Measurements from ENCODE around the gene MAP3K14.
"Not testable (repeated sequence)": the region's sequence is repeated elsewhere in the genome, so short reads cannot be mapped to it uniquely, and the experiment has no call there.

Gene MAP3K14

DNA sequence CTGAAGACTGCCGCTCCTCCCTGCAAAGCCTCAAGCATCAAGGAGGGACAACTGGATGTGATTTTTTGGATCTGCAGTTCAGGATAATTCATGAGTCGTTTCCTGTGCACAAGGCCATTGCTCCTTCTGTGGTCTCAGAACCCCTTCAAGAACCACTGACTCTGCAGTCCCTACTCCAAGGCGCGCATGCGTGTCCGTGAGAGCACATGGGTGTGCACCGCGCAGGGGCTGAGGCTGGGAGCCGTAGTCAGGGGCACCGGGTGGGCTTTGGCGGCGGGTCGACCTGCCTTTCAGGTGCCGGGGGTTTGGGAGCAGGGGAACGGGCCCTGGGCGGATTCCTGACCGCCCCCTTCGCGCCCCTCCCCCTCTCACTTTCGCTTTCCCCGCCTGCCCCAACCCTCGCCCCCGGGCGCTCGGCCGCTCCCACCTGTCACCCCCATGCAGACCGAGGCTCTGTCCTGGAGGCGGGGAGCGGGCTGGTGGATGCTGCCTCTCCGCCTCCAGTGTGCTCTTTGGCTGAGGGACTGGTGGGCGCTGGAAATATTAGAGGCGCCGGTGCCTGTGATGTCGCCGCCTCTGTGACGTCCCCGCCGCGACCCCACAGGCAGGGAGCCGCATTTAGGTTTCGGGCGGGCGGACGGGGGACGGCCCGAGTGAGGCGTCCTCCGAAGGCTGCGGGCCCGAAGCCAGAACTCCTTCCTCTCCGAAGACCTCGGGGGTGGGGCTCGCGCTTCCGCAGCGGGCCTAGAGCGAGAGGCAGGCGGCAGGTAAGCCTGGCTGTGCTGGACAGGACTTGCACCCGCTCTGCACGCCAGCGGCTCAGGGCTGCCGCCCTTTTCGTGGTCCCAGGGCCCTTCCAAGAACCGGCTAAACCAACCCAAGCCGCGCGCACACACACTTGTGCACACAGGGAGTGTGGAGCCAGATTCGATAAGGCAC is 55.0 kb downstream of the MAP3K14 start, which contains the start of gene SPATA32:
TSS of gene SPATA32 (minus strand) at position 518 of the 939 bp plus-strand sequence. CDS start at position 440, 78 bp downstream.
- peak; percentile 33 to 49 (median 38) for DNase-seq (ENCODE audit: low read depth in 2 of 3, low spot score in 1 of 3)

GRCh38 chr17:45260204-45260783 is 56.5 kb downstream of the MAP3K14 start:
- DNase-seq (ENCODE audit: low read depth in 2 of 3, low spot score in 1 of 3) = no peak

- no peak for DNase-seq (ENCODE audit: low read depth in 2 of 3, low spot score in 1 of 3)
Observed at GRCh38 chr17:45258981-45259380, 57.8 kb downstream of the MAP3K14 start.

- DNase-seq (ENCODE audit: low read depth in 2 of 3, low spot score in 1 of 3) = no peak
Observed at GRCh38 chr17:45257115-45257514, 59.7 kb downstream of the MAP3K14 start.

GRCh38 chr17:45256114-45256966 is 60.5 kb downstream of the MAP3K14 start:
- DNase-seq (ENCODE audit: low read depth in 2 of 3, low spot score in 1 of 3) = no peak

- no peak for DNase-seq (ENCODE audit: low read depth in 2 of 3, low spot score in 1 of 3)
Observed at GRCh38 chr17:45255358-45255757, 61.5 kb downstream of the MAP3K14 start.

DNA sequence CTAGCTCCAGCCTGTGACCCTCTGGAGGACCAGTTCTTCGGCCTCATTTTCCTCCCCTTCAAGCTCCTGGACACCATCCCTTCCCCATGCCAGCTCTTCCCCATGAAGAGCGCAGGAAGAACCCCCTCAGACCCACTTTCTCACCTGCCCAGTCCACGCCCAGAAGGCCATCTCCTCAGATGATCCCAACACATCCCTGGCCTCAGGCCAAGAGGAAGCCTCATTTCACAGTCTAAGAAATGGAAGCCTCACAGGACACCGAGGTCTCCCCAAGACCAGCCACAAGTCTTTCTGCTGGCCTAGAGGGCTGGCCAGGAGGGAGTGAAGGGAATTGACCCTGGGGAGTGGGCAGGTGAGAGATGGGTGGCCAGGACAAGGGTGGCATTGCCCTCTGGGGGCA is 62.9 kb downstream of the MAP3K14 start:
- no peak for DNase-seq (ENCODE audit: low read depth in 2 of 3, low spot score in 1 of 3)

GRCh38 chr17:45253237-45253636 is 63.6 kb downstream of the MAP3K14 start:
- not testable (repeated sequence) for DNase-seq (ENCODE audit: low read depth in 2 of 3, low spot score in 1 of 3)

DNA sequence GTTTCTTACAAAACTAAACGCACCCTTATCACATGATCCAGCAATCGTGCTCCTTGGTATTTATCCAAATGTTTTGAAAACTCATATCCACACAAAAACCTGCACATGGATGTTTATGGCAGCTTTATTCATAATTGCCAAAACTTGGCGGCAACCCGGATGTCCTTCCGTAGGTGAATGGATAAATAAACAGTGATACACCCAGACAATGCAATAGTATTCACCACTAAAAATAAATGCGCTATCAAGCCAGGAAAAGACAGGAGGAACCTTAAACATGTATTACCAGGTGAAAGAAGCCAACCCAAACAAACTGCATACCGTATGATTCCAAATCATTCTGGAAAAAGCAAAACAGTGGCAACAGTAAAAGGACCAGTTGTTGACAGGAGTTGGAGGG is 64.9 kb downstream of the MAP3K14 start:
- DNase-seq (ENCODE audit: low read depth in 2 of 3, low spot score in 1 of 3) = no peak

DNA sequence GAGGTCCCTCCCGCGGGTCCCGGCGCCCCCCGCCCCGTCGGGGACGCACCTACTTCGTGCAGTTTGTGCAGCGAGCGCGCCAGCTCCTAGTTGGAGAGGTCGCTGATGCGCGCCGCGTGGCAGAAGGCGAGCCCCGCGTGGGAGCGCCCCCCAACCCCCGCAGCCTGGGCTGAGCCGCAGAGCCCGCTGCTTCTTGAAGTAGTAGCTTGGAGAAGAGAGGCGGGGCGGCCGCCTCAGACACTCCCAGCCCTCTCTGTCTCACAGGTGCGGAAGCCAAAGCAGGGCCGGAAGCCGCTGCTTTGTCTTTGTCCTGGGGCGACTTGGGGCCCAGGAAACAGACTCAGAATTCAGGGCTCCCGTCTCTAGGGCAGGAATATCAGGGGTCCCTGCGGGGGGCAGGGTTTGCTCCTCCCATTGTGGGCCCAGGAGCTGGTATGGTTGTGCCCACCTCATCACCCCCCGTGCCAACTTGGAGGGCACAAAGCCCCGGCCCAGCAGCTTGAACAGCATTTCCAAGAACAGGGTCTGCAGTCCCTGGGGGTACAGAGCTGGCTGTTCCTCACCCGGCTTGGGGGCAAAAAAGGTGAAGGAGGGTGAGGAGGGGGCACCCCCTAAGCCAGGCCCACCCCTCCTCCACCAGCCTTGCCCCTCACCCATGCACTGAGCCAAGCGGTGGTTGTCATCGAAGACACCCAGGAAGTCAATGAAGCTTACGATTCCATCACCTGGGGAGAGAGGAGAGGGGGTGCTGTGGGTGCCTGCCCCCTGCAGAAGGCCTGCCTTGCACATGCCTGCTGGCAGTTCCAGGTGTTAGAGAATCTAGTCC is 68.5 kb downstream of the MAP3K14 start:
- peak in 1 of 3 donors; percentile 58 for DNase-seq (ENCODE audit: low read depth in 2 of 3, low spot score in 1 of 3)

DNA sequence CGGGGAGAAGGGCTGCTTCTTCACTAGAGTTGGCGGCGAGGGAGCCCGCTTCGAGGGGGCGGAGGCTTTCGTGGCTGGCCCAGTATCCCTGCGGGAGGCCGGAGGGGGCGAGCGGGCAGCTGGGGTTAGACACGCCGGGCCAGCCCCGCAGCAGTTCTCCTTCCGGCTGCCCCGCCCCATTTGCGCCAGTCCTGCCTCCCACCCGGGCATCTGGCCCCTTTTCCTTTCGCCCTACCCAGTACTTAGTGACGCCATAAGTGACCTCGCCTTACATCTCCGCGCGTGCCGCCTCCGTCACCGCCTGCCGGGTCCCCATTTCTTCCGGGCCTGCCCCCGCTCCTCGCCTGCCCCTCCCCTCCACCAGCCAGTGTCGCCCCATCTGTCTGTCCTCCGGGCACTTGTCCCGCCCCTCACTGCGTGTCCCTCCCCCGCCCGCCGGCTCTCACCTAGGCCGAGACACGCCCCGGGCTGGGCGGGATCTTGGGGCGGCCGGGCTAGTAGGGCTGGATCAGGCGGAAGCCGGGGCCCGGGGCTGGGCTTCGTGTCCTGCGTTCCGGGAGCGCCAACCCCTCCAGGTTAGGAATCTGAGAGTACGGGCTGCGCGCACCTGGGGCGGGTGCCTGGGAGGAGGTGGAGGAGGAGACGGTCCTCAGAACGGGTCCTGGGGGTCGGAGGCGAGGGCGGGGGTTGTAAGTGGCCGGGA is 69.2 kb downstream of the MAP3K14 start:
- DNase-seq (ENCODE audit: low read depth in 2 of 3, low spot score in 1 of 3) = peak; percentile 94 to 98 (median 96)

DNA sequence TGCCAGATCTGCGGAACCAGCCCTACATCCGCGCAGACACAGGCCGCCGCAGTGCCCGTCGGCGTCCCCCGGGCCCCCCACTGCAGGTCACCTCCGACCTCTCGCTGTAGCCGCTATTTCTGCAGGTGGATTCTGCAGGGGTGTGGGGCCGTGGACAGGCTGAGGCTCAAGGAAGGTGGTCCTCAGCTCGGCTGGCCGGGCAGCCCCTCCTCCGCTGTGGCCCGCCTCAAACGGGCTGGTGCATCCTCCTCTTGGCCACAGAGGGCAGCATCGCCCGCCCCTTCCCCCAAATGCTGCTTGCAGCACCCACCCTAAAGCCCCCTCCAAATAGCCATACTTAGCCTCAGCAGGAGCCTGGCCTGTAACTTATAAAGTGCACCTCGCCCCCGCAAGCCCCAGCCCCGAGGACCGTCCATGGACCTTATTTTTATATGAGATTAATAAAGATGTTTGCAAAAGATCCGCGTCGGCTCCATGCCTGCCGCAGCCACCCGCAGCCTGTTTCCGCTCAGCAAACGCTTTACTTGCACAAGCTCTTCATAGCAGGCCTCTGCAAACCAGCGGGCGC is 69.9 kb downstream of the MAP3K14 start:
- DNase-seq (ENCODE audit: low read depth in 2 of 3, low spot score in 1 of 3) = no peak

- no peak for DNase-seq (ENCODE audit: low read depth in 2 of 3, low spot score in 1 of 3)
Observed at GRCh38 chr17:45246338-45246737, 70.5 kb downstream of the MAP3K14 start.

DNA sequence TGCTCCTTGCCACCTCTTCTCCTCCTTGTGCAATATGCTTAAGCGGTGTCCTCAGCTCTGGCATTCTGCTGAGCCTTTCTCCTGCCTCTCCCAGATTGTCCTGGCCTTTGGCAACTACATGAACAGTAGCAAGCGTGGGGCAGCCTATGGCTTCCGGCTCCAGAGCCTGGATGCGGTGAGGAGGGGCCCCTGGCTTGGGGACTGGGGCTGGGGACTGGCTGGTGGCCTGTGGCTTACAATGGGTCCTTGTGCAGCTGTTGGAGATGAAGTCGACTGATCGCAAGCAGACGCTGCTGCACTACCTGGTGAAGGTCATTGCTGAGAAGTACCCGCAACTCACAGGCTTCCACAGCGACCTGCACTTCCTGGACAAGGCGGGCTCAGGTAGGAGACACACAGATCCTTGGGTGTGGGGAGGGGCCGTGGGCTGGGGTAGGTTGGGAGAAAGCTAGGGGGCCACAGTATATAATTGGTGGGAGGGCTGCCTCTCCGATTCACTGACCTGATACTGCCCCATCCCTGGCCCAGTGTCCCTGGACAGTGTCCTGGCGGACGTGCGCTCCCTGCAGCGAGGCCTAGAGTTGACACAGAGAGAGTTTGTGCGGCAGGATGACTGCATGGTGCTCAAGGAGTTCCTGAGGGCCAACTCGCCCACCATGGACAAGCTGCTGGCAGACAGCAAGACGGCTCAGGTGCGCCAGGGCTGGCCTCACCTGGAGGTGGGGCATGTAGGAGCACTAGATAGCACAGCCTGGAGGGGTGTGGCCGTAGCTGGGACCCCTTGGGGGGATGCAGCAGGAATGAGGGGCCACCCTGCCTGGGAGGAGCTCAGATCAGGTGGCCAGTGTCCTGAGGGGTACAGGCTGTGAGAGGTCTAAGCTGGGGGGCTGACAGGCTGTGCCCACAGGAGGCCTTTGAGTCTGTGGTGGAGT is 71.8 kb downstream of the MAP3K14 start:
- no peak for DNase-seq (ENCODE audit: low read depth in 2 of 3, low spot score in 1 of 3)

GRCh38 chr17:45243750-45244149 is 73.1 kb downstream of the MAP3K14 start:
- no peak for DNase-seq (ENCODE audit: low read depth in 2 of 3, low spot score in 1 of 3)

- no peak for DNase-seq (ENCODE audit: low read depth in 2 of 3, low spot score in 1 of 3)
Observed at GRCh38 chr17:45242029-45242414, 74.8 kb downstream of the MAP3K14 start.

- DNase-seq (ENCODE audit: low read depth in 2 of 3, low spot score in 1 of 3) = no peak
Observed at GRCh38 chr17:45241328-45242028, 75.3 kb downstream of the MAP3K14 start.

DNA sequence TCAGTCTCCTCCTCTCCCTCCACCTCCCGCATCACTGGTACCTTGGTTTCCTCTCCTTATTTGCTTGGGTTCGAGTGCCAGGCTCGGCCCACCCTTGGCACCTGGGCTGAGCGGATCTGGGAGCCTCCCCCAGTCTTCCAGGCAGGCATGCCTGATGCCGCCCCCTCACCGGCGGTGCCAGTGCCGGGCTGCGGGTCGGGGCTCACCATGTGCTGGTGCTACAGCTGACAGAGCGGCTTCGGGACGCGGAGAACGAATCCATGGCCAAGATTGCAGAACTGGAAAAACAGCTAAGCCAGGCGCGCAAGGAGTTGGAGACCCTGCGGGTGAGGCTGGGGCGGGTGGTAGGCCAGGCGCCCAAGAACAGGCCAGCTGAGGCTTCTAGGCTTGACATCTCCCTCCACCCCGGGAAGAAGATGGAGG is 75.9 kb downstream of the MAP3K14 start:
- no peak for DNase-seq (ENCODE audit: low read depth in 2 of 3, low spot score in 1 of 3)
